ENCODE results near the gene IGFALS.

Gene IGFALS

DNA sequence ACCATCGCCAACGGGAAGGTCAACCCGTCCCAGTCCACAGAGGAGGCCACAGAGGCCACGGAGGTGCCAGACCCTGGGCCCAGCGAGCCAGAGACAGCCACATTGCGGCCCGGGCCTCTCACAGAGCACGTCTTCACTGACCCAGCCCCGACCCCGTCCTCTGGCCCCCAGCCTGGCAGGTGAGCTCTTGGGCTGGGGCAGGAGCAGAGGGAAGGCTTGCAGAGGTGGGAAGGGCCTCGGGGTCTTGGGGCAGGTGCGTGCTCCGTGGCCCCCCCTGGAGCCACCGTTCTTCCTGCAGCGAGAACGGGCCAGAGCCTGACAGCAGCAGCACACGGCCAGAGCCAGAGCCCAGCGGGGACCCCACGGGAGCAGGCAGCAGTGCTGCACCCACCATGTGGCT is 27.3 kb downstream of the IGFALS start:
- no peak for DNase-seq (ENCODE audit: low read depth)

DNA sequence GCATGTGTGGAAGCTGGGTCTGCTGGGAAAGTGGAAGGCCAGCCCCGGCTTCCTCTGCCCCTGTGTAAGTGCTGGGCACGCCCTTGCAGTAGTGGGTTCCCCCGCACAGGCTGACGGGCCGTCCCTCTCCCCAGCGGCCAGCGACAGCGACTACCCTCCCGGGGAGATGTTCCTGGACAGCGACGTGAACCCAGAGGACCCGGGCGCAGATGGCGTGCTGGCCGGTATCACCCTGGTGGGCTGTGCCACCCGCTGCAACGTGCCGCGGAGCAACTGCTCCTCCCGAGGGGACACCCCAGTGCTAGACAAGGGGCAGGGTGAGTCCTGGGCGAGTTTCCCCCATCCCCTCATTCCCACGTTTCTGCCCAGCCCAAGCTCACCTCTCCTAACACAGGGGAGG is 27.7 kb downstream of the IGFALS start:
- DNase-seq (ENCODE audit: low read depth), result no peak

DNA sequence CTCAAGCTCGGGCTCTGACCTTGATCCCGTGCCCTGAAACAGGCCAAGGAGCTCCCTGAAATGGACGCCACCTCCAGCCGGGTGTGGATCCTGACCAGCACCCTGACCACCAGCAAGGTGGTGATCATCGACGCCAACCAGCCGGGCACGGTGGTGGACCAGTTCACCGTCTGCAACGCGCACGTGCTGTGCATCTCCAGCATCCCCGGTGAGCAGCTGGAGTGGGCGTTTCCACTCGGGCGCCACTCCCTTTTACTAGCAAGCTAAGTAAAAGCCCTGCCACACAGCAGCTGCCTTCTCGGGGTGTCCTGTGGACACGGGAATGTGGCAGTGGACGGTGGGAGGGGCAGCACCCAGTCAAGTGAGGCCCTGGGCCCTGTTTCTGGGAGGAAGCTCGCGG is 28.5 kb downstream of the IGFALS start:
- no peak for DNase-seq (ENCODE audit: low read depth)

DNA sequence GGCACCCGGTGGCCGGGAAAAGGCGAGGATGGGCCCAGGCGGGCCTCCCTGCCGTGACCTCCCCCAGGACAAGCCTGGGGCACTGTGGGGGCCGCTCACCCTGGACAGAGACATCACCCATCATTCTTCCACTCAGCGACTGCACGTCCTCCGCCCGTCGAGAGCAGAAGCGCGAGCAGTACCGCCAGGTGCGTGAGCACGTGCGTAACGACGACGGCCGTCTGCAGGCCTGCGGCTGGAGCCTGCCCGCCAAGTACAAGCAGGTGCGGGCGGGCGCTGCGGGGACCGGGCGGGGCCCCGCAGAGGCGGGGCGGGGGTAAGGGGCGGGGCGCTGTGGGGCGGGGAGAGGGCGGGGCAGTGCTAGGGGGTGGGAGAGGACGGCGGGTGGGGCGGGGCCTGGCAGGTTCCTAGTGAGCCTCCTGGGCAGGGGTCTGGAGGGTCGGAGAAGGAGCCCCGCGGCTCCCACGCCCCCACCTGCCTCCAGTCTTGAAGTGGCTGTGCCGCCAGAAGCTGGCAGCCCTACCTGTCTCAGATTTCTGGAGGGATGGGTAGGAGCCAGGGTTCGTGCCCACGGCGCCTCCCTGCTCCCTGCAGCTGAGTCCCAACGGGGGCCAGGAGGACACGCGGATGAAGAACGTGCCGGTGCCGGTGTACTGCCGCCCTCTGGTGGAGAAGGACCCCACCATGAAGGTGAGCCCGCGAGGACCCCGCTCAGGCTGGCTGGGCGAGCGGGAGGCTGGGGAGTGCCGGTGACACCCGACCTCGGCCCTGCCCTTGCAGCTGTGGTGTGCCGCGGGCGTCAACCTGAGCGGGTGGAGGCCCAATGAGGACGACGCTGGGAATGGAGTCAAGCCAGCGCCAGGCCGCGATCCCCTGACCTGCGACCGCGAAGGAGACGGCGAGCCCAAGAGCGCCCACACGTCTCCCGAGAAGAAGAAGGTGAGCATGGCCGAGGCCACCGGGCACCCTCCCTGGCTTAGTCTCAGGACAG is 29.7 kb downstream of the IGFALS start:
- no peak for DNase-seq (ENCODE audit: low read depth)

DNA sequence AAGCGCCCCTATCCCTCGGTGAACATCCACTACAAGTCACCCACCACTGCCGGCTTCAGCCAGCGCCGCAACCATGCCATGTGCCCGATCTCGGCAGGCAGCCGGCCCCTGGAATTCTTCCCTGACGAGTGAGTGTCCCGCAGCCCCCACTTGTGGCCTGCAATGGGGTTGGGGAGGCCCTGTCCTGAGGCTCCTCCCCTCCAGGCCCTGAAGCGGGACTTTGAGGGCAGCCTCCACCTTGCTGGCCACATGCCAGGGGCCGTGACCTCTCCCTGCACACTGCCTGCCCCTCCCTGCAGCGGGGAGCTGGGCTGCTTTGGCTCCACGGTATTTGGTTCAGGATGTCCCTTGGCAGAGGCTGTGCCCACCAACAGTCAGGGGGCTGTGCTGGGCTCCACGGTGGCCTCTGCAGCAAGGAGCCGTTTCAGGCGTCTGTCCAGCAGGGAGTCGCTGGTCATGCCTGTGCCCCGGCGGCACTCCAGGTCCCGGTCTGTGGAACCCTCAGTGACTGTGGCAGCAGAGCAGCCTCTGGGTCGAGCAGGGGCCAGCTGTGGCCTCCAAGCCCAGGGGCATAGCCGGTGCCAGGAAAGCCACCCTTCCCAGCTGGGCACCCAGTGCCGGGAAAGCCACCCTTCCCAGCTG is 30.5 kb downstream of the IGFALS start:
- no peak for DNase-seq (ENCODE audit: low read depth)

DNA sequence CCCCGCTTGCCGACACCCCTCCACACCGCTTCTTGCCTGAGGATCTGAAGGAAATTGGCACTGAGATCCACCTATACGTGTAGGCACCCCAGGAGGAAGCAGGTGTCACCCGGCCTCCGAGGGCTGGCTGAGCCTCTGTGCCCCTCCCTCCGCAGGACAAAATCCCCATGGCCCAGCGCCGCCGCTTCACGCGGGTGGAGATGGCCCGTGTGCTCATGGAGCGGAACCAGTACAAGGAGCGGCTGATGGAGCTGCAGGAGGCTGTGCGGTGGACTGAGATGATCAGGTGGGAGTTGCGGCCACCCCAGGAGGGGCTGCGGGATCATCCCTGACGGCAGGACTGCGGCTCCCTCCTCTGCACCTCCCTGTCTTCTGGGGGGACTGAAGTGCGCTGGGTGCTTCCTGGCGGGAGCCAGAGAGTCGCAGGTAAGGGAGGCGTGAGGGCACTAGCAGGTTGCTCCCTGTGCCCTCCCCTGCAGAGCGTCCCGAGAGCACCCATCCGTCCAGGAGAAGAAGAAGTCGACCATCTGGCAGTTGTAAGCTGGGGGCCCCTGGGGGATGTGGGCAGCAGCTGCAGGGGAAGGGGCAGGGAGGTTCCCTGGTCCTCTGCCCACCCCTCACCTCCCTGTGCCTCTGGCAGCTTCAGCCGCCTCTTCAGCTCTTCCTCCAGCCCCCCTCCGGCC is 31.2 kb downstream of the IGFALS start:
- DNase-seq (ENCODE audit: low read depth), result no peak

DNA sequence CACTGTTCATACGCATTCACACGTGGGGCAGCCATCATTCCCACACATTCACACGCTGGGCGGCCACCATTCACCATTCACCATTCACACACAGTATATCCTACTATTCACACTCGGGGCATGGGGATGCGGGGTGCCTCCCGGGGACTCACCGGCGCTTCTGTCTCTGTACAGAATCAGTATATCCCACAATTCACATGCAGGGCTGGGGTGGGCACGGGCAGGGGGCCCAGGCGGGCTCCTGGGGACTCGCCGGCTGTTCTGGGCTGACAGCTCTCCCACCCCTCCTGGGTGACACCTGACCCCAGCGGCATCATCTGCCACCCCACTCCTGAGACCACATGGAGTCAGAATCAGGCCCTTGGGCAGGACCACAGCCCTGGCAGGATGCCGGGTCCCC is 31.8 kb downstream of the IGFALS start:
- DNase-seq (ENCODE audit: low read depth), result no peak

DNA sequence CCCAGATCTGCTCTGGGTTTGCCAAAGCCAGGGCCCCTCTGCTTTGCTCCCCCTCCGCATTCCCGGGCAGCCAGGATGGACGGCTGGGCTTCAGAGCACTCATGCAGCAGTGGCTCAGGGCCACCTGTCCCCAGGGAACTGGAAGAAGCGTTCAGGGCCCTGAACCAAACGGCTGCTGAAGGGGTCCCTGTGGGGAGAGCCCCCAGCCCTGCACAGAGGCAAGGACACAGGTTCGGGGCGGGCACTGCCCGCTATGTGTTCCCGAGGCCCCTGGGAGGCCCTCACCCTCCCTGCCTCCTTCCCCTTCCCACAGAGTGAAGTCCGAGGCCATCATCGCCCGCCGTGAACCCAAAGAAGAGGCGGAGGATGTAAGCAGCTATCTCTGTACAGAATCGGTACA is 32.6 kb downstream of the IGFALS start:
- no peak for DNase-seq (ENCODE audit: low read depth)

DNA sequence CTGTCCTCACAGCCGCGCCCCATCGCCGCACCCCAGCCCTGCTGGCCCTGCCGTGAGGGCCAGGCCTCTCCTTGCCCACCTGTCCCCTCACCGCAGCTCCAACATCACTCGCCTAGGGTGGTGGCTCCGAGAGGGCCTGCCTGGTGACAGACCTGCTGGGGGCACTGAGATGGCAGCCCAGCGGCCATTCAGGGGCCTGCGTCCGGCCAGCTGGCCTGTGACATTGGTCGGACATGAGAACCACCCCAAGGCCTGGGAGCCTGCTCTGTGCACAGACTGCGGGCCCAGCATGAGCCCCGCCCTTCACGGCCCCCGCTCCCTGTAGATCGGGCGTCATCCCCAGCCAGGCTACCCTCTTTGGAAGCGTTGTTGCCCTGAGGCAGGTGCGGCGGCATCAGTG is 34.0 kb downstream of the IGFALS start:
- DNase-seq (ENCODE audit: low read depth), result no peak

DNA sequence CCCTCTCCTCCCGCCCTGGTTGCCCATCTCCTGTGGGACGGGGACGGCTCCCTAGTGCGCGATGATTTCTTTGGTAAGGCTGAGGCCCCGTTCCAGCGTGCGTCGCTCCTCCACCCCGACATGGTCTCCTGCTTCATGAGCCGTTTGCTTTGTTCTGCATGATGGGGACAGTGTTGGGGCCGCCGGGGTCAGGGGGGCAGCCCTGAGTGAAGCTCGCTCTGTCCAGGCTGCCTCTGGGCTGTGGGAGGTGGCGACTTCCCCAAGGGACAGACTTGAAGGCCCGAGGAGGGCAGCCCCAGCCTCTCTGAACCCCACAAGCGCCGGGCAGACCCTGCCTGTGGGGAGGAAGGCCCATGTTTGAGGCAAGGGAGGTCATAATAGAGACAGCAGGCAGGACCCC is 34.6 kb downstream of the IGFALS start:
- no peak for DNase-seq (ENCODE audit: low read depth)

DNA sequence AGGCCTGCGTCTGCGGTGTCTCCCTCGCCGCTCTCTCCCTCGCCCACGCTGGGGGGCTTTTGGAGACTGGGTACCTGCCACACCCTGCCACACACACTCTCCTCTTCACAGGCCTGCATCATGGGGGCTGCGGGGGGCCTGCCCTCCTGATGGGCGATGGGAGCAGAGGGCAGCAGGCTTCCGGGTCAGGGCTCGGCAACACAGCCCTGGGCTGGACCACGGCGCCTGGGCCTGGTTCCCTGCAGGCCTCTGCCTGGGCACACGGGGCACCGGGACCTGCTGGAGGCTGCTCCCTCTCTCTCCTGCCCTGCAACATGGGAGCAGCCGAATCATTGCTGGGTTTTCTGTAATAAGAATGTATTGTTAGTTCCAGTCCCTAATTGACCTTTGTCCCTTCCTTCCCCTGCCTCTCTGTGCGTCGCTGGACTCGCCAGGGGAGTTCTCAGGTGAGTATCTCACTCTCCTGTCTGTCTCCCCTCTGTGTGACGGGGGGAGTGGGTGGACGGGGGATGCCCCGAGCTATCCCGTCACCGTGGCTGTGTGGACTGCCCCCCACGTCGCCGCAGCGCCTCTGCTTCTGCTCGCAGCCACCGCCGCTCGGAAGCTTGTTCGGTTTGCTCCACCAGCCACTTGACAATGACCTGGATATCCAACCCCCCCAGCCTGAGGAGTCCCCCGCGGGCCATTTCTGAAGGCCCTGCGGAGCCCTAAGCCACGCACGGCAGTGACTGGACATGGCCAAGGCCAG is 35.6 kb downstream of the IGFALS start:
- DNase-seq (ENCODE audit: low read depth), result no peak

DNA sequence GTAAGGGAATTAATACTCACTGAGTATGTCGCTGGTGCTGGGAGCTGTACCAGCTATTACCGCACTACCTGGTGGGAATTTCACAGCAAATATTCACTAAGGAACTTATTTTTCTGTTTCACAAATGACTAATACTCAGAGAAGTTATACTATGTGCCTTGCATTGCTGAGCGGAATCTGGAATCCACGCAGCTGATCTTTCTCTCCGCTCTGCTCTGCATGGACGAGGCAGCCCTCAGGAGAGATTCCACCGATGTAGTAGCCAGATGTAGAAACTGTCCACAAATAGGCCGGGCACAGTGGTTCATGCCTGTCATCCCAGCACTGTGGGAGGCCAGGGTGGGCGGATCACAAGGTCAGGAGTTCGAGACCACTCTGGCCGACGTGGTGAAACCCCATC is 39.3 kb downstream of the IGFALS start:
- no peak for DNase-seq (ENCODE audit: low read depth)

DNA sequence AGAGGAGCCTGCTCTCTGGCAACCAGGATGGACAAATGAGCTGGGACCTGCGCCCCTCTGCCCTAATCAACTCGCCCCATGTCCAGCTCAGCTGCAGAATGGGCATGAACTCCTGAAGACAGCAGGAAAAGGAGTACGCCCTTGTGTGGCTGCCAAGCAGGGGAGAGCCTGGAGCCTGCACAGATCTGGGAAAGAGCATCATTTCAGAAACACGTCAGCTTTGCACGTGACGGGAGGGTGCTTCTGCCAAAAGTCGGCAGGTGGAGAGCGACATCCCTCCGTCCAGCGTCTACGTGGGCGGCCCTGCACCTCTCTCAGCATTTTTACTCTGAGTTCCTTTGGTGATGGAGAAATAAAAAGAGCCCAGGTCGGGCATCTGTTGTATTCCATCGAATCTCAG is 40.7 kb downstream of the IGFALS start:
- DNase-seq (ENCODE audit: low read depth), result no peak

DNA sequence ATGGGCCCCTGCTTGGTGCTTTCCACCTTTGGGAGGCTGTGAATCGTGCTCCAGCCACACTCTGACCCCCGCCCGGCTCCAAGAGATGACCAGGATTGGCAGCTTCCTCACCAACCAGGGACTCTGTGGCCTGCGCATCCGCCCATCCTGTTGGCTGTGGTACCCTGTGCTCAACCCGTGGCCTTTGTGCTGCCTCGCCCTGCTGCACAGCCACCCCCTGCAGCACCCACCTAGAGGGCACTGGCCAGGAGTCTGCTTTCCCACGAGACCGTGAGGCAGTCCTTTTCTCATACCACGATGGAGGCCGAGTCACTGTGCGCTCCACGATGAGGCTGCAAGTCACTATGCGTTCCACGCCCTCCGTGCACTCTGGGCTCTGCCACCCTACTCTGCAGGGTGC is 41.6 kb downstream of the IGFALS start:
- DNase-seq (ENCODE audit: low read depth), result no peak

DNA sequence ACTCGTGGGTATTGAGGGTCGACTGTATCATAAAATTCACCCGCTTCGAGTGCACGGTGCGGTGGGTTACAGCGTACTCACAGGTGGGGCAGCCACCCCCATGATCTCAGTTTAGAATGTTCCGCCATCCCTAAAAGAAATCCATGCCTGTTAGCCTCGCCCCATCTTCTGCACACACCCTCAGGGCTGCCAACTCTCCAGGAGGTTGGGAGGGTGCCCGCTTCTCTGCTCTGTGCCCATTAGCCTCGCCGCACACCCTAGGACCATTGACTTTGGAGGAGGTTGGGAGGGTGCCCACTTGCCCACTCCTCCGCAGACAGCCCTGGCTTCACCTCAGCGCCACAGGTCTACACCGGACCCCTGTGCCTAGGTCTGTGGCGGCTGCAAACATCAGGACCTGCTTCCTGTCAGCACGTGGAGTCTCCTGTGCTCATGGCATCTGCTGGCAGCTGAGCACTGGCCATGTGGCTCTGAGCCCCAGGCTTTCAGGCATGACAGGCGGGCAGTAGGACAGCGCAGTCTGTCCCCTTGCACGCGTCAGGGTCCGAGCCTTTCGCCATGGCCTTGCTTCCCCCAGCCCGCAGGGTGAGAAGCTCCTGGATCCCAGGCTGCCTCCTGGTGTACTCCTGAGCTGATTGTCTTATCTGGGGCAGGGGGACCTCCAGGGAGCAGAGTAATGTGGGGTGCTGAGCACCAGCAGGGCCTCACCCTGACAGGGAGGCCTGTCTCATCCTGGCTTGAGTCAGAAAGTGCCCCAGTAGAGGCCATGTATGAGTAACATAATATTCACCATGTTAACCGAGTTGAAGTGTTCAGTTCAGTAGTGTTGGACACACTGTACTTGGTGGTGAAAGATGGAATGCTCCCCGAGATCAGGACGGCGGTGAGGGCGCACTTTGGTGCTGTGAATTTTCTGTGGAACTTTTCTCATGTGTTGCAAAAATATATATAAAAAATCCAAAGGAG is 44.1 kb downstream of the IGFALS start:
- no peak for DNase-seq (ENCODE audit: low read depth)

DNA sequence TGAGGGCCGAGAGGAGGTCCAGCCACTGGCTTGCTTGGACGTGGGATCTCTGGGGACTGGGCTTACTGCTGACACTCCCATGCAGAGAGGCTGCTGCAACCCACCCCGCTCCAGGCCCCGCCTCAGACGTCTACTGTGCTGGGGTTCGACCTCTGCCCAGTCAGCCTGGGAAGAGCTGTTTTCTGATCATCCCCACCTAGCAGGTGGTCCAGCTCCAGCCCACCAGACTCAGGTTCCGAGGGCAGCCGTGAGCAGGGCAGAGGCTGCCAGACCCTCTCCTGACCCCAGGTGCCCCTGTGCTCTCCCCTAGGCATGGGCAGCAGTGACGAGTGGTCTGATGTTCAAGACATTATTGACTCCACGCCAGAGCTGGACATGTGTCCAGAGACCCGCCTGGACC is 45.6 kb downstream of the IGFALS start:
- no peak for DNase-seq (ENCODE audit: low read depth)

DNA sequence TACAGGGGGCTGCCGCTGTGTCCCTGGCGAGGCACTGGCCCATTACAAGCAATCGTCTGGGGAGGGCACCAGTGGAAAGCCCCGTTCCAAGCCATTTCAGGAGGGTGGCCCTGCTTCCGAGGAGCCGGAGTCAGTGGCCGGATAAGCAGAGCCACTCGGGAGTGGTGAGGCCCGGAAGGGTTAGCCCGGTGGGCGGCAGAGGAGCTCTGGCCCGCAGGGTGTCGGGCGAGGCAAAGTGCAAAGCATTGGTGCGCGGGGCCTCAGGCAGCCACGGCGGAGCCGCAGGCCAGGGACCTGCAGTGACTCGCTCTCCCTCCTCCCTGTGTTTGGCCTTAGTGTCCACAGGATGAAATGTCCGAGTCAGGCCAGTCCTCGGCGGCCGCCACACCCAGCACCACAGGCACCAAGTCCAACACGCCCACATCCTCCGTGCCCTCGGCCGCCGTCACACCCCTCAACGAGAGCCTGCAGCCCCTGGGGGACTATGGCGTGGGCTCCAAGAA is 46.8 kb downstream of the IGFALS start:
- no peak for DNase-seq (ENCODE audit: low read depth)

DNA sequence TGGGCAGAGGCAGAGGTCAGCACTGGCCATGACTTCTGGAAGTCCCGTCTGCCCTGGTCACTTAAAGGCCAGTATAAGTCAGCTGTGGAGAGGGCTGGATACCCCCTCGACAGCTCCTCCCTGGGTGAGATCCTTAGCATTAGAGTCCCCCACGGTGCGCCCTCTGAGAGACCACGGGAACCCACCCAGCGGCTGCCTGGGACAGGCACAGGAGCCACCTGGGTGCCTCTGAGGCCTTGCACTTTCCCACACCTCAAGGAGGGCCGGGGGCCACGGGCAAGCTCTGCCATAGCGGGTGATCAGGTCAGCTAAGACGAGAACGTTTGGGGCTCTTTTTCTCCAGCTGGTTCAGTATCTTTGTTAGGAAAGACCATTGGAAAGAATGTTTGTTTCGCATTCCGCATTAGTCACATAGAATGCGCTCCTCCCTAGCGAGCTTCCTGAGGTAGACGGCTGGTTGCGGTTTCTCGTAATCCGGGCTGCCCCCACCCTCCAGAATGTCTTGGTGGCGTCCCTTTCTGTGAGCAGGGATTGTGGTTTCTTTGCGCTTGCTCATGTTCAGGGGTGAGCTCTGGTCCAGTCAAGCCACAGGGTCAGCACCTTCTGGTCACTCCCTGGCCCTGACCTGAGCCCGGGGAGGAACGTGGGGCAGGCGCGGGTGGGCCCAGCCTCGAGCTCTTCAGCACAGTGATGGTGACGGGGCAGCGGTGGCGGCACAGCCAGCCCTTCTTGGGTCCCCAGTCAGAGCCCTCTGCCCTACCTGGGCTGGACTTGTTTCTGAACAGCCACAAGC is 47.4 kb downstream of the IGFALS start:
- DNase-seq (ENCODE audit: low read depth), result no peak

DNA sequence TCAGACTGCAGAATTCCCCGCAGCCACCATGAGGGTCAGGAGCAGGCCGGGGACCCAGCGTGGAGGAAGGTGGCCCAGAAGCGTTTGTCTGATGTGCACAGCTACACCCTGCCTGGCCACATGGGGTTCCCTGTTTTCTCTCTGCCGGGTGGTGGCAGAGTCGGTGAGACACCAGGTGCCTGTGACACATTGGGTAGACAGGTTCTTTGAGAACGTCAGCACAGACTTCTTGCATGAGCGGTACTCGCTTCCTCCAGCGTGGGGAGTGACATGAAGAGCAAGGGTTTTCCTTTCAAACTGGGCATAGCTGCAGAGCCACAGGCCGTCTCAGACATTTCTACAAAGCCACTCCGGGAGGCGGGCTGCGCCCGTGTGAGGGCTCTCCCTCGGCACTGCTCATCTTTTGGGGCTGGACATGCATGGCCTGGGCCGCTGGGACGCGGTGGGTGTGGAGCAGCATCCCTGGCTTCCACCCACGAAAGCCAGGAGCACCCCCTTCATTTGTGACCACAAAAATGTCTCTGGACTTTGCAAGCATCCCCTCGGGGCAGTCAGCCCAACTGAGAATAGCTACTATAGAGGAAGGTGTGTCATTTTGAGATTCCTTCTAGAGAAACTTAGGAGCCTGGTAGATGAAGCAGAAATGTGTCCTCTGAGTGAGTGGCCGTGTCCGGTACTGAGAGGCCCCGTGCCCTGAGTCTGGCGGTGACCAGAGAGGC is 48.2 kb downstream of the IGFALS start:
- no peak for DNase-seq (ENCODE audit: low read depth)

Data from activated T-cell treated with anti-CD3 and anti-CD28 coated beads for 48 hours (primary cell).